Measurements from ENCODE around the gene STRADB. TPM values are rescaled to one million over a fixed set of nuclear protein-coding genes. Genes with fewer than 3 reads are reported as not detected.

STRADB gene
- total RNA-seq, 2 experiments from 2014 or later: 25.5 to 25.9 TPM

- Mint-ChIP-seq H3K27ac (no peak overlapping the region), H3K36me3 (ENCODE audit: low read depth) (peaks cover 6% of the 10 kb centered on the region), H3K27me3 (no peaks in the 10 kb centered on the region), H3K4me3 (no peak overlapping the region), H3K9me3 (no peaks in the 10 kb centered on the region), H3K4me1 (ENCODE audit: low read depth) (peaks cover 5% of the 10 kb centered on the region)
- intact Hi-C loops (cut with micrococcal nuclease): no loop called here
- ChIA-PET POLR2A (interaction anchor here (0.8 to 1.3 kb wide), 2 partner anchors 19 to 36 kb away, joined by 3 to 4 read pairs; no protein-coding TSS in a partner anchor), CTCF (interaction anchor here (2.0 to 2.1 kb wide), 2 partner anchors 8 to 181 kb away, joined by 9 read pairs; no protein-coding TSS in a partner anchor)
- TF ChIP-seq CTCF (IDR thresholded peaks at IDR 0.05): no peak
- DNase-seq: no peak
- ATAC-seq: no peak
Observed at GRCh38 chr2:201413143-201413542, 38.4 kb upstream of the STRADB start.

GRCh38 chr2:201413552-201413951, 38.0 kb upstream of the STRADB start:
- DNase-seq (no peak), ATAC-seq (peak; percentile 41)
- Mint-ChIP-seq H3K4me1 (ENCODE audit: low read depth) (peaks cover 6% of the 10 kb centered on the region), H3K9me3 (no peaks in the 10 kb centered on the region), H3K27me3 (no peaks in the 10 kb centered on the region), H3K27ac (no peak overlapping the region), H3K36me3 (ENCODE audit: low read depth) (peaks cover 6% of the 10 kb centered on the region), H3K4me3 (no peak overlapping the region)
- TF ChIP-seq CTCF (IDR thresholded peaks at IDR 0.05): no peak
- intact Hi-C loops (cut with micrococcal nuclease): no loop called here
- POLR2A ChIA-PET: interaction anchor here (0.8 to 1.3 kb wide), 2 partner anchors 19 to 35 kb away, joined by 3 to 4 read pairs; no protein-coding TSS in a partner anchor
- CTCF ChIA-PET: interaction anchor here (0.9 to 2.1 kb wide), 5 partner anchors 8 to 181 kb away, joined by 3 to 9 read pairs (median 5); no protein-coding TSS in a partner anchor

- Mint-ChIP-seq H3K27me3 (no peaks in the 10 kb centered on the region), H3K9me3 (no peaks in the 10 kb centered on the region), H3K36me3 (ENCODE audit: low read depth) (peaks cover 8% of the 10 kb centered on the region), H3K4me1 (ENCODE audit: low read depth) (peaks cover 12% of the 10 kb centered on the region), H3K4me3 (no peak overlapping the region), H3K27ac (no peak overlapping the region)
- intact Hi-C loops (cut with micrococcal nuclease): no loop called here
- ChIA-PET POLR2A (interaction anchor here (0.8 to 1.3 kb wide), 4 partner anchors 20 to 177 kb away, joined by 3 to 4 read pairs (median 4); partner anchors contain the start of genes STRADB and TRAK2), CTCF (interaction anchor here (0.9 to 2.1 kb wide), 6 partner anchors 9 to 182 kb away, joined by 3 to 9 read pairs (median 4); no protein-coding TSS in a partner anchor)
- ATAC-seq: peak; percentile 81
- TF ChIP-seq CTCF (IDR thresholded peaks at IDR 0.05): no peak
- DNase-seq: no peak
Observed at GRCh38 chr2:201414099-201415023, 37.2 kb upstream of the STRADB start.

GRCh38 chr2:201415149-201415548, 36.4 kb upstream of the STRADB start:
- H3K4me3 Mint-ChIP-seq: no peak overlapping the region
- ATAC-seq (no peak), DNase-seq (no peak)
- POLR2A ChIA-PET: interaction anchor here (1.0 kb wide), 1 partner anchor 36 kb away, joined by 4 read pairs; the partner anchor contains the start of genes STRADB and TRAK2
- no peak for TF ChIP-seq CTCF (IDR thresholded peaks at IDR 0.05)
- CTCF ChIA-PET: interaction anchor here (0.9 to 2.1 kb wide), 3 partner anchors 10 to 183 kb away, joined by 3 to 9 read pairs (median 9); no protein-coding TSS in a partner anchor
- no peaks in the 10 kb centered on the region for H3K9me3 Mint-ChIP-seq
- no peak overlapping the region for H3K27ac Mint-ChIP-seq
- peaks cover 8% of the 10 kb centered on the region for H3K36me3 Mint-ChIP-seq (ENCODE audit: low read depth)
- H3K27me3 Mint-ChIP-seq: no peaks in the 10 kb centered on the region
- peaks cover 19% of the 10 kb centered on the region for H3K4me1 Mint-ChIP-seq (ENCODE audit: low read depth)
- intact Hi-C loops (cut with micrococcal nuclease): no loop called here
